ENCODE measurements around the gene THAP4.

The THAP4 gene

GRCh38 chr2:241637795-241638660, 1.1 kb upstream of the THAP4 start:
- peak; percentile 80 for DNase-seq (ENCODE audit: low spot score)
- in situ Hi-C loops (cut with MboI; ENCODE audit: low pct_unique_long_range_greater_than_20kb, low sequenced_read_pairs, unreplicated experiment), result no loop called here
- TF ChIP-seq CTCF (IDR thresholded peaks at IDR 0.05; ENCODE audit: extremely low read depth, insufficient read depth, missing control alignments), result no peak

GRCh38 chr2:241636182-241637017, 558 bp downstream of the THAP4 start:
- in situ Hi-C loops (cut with MboI; ENCODE audit: low pct_unique_long_range_greater_than_20kb, low sequenced_read_pairs, unreplicated experiment), result no loop called here
- peak; percentile 72 for DNase-seq (ENCODE audit: low spot score)
- no peak for TF ChIP-seq CTCF (IDR thresholded peaks at IDR 0.05; ENCODE audit: extremely low read depth, insufficient read depth, missing control alignments)

GRCh38 chr2:241635756-241636155, 1.2 kb downstream of the THAP4 start:
- in situ Hi-C loops (cut with MboI; ENCODE audit: low pct_unique_long_range_greater_than_20kb, low sequenced_read_pairs, unreplicated experiment), result no loop called here
- no peak for DNase-seq (ENCODE audit: low spot score)
- no peak for TF ChIP-seq CTCF (IDR thresholded peaks at IDR 0.05; ENCODE audit: extremely low read depth, insufficient read depth, missing control alignments)

GRCh38 chr2:241633561-241633960, 3.4 kb downstream of the THAP4 start:
- no peak for DNase-seq (ENCODE audit: low spot score)
- no peak for TF ChIP-seq CTCF (IDR thresholded peaks at IDR 0.05; ENCODE audit: extremely low read depth, insufficient read depth, missing control alignments)
- in situ Hi-C loops (cut with MboI; ENCODE audit: low pct_unique_long_range_greater_than_20kb, low sequenced_read_pairs, unreplicated experiment), result no loop called here

- TF ChIP-seq CTCF (IDR thresholded peaks at IDR 0.05; ENCODE audit: extremely low read depth, insufficient read depth, missing control alignments), result no peak
- in situ Hi-C loops (cut with MboI; ENCODE audit: low pct_unique_long_range_greater_than_20kb, low sequenced_read_pairs, unreplicated experiment), result no loop called here
Measured at GRCh38 chr2:241632478-241633325, 4.3 kb downstream of the THAP4 start.

More at GRCh38 chr2:241632478-241633325, 4.3 kb downstream of the THAP4 start:
- DNase-seq (ENCODE audit: low spot score), result no peak
